Astrocyte (in vitro differentiated cells and primary cell): ENCODE data around the gene CD300LD. TPM values are rescaled to one million over a fixed set of nuclear protein-coding genes. Genes with fewer than 3 reads are reported as not detected.

Experiments
- DNase-seq: peaks from one replicate; pipeline ENCODE4 v3.0.0-alpha.2; 2010; ENCODE audit warnings: low read depth
- FAIRE-seq: peaks from 2 replicates; lab custom pipeline; 2011; peaks lifted over from hg19 to GRCh38; lab: Jason Lieb, UNC
- H2AFZ ChIP-seq: 2 replicates; pipeline ENCODE4 v1.6.0; 2012; ENCODE audit warnings: low read depth, low read length, inconsistent platforms
- H3K27ac ChIP-seq: 2 replicates; pipeline ENCODE4 v1.5.1; 2011; ENCODE audit warnings: low read depth, low read length, inconsistent platforms
- H3K27me3 ChIP-seq: 2 replicates; pipeline ENCODE4 v1.6.0; 2011; ENCODE audit warnings: low read length, inconsistent platforms; ENCODE audit not compliant: insufficient read depth
- H3K36me3 ChIP-seq: 2 replicates; pipeline ENCODE4 v1.5.1; 2011; ENCODE audit warnings: low read length, inconsistent platforms; ENCODE audit not compliant: insufficient read depth
- H3K4me1 ChIP-seq: 2 replicates; pipeline ENCODE4 v1.5.1; 2011; ENCODE audit warnings: low read length, inconsistent platforms; ENCODE audit not compliant: insufficient read depth
- H3K4me2 ChIP-seq: 2 replicates; pipeline ENCODE4 v1.6.0; 2012; ENCODE audit warnings: low read length, inconsistent platforms
- H3K4me3 ChIP-seq: 2 replicates; pipeline ENCODE4 v1.5.1; 2011; ENCODE audit warnings: low read depth, mild to moderate bottlenecking, low read length, inconsistent platforms; ENCODE audit not compliant: insufficient read depth
- H3K79me2 ChIP-seq: 2 replicates; pipeline ENCODE4 v1.6.0; 2012; ENCODE audit warnings: mild to moderate bottlenecking, low read length, inconsistent platforms; ENCODE audit not compliant: insufficient read depth
- H3K9ac ChIP-seq: 2 replicates; pipeline ENCODE4 v1.6.0; 2012; ENCODE audit warnings: mild to moderate bottlenecking, low read length, inconsistent platforms
- H3K9me3 ChIP-seq: 2 replicates; pipeline ENCODE4 v1.5.1; 2012; ENCODE audit warnings: low read depth, mild to moderate bottlenecking, low read length, inconsistent platforms; ENCODE audit not compliant: insufficient read depth
- H4K20me1 ChIP-seq: 2 replicates; pipeline ENCODE4 v1.6.0; 2012; ENCODE audit warnings: low read length, inconsistent platforms; ENCODE audit not compliant: insufficient read depth
- H3K27ac Mint-ChIP-seq: one replicate; pipeline ENCODE4 v1.8.0; 2021; ENCODE audit warnings: mild to moderate bottlenecking, mixed read lengths; ENCODE audit not compliant: unreplicated experiment
- H3K27me3 Mint-ChIP-seq: one replicate; pipeline ENCODE4 v1.8.0; 2021; ENCODE audit warnings: low read depth, mixed read lengths; ENCODE audit not compliant: unreplicated experiment
- H3K36me3 Mint-ChIP-seq: one replicate; pipeline ENCODE4 v1.8.0; 2021; ENCODE audit warnings: low read depth, mixed read lengths; ENCODE audit not compliant: unreplicated experiment
- H3K4me1 Mint-ChIP-seq: one replicate; pipeline ENCODE4 v1.8.0; 2021; ENCODE audit warnings: low read depth, mixed read lengths; ENCODE audit not compliant: unreplicated experiment
- H3K4me3 Mint-ChIP-seq: one replicate; pipeline ENCODE4 v1.8.0; 2021; ENCODE audit warnings: mild to moderate bottlenecking, moderate library complexity, mixed read lengths; ENCODE audit not compliant: unreplicated experiment
- H3K9me3 Mint-ChIP-seq: one replicate; pipeline ENCODE4 v1.8.0; 2021; ENCODE audit warnings: mild to moderate bottlenecking, mixed read lengths; ENCODE audit not compliant: unreplicated experiment
- EZH2 ChIP-seq: IDR thresholded peaks from 2 replicates; pipeline ENCODE4 v1.6.1; 2012; ENCODE audit warnings: mild to moderate bottlenecking, low read length, inconsistent platforms; ENCODE audit not compliant: insufficient read depth
- total RNA-seq: library from RNA; stranded (reverse); gene quantifications from 2 replicates; pipeline ENCODE4 v1.2.1, GENCODE V29; 2021
- TF ChIP-seq, protein P1 (sequence below): IDR thresholded peaks from 2 replicates; pipeline ENCODE4 v1.5.1; 2011; ENCODE audit warnings: low read depth, mild to moderate bottlenecking, inconsistent platforms, low read length, moderate library complexity; ENCODE audit not compliant: insufficient read depth

CD300LD gene
- total RNA-seq, 1 donor from 2014 or later = not detected

DNA sequence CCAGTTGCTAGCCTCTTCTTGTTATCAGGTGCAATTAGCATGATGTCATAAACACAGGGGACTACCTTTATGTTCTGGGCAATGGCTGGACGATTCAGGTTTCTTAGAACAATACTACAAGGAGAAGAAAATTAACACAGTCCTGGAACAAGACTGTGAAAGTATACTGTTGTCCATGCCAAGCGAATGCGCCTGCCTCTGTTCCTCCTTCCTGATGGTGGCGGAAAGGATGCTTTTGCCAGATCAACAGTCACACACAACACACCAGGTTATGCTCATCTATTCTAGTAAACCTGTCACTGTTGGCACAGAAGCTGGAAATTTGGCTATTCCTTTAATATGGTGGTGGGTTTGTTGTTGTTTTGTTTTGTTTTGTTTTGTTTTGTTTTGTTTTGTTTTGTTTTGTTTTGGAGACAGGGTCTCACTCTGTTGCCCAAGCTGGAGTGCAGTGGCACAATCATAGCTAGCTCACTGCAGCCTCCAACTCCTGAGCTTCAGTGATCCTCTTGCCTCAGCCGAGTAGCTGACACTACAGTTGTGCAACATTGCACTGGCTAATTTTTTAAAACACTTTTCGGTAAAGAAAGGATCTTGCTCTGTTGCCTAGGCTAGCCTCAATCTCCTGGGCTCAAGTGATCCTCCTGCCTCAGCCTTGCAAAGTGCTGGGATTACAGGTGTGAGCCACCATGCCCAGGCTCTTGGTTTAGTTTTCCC, 3.1 kb upstream of the CD300LD start:
- TF ChIP-seq, protein P1, sequence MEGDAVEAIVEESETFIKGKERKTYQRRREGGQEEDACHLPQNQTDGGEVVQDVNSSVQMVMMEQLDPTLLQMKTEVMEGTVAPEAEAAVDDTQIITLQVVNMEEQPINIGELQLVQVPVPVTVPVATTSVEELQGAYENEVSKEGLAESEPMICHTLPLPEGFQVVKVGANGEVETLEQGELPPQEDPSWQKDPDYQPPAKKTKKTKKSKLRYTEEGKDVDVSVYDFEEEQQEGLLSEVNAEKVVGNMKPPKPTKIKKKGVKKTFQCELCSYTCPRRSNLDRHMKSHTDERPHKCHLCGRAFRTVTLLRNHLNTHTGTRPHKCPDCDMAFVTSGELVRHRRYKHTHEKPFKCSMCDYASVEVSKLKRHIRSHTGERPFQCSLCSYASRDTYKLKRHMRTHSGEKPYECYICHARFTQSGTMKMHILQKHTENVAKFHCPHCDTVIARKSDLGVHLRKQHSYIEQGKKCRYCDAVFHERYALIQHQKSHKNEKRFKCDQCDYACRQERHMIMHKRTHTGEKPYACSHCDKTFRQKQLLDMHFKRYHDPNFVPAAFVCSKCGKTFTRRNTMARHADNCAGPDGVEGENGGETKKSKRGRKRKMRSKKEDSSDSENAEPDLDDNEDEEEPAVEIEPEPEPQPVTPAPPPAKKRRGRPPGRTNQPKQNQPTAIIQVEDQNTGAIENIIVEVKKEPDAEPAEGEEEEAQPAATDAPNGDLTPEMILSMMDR = no peak
- TF ChIP-seq EZH2 = no peak
- H2AFZ ChIP-seq = no peak overlapping the region
- H3K4me3 Mint-ChIP-seq = no peak overlapping the region
- no peak overlapping the region for H3K4me3 ChIP-seq
- peaks cover 4% of the 10 kb centered on the region for H3K9me3 Mint-ChIP-seq
- H3K27ac ChIP-seq = no peak overlapping the region
- no peaks in the 10 kb centered on the region for H3K4me1 ChIP-seq
- FAIRE-seq (no peak), DNase-seq (no peak)
- peaks cover 49% of the 10 kb centered on the region for H3K27me3 Mint-ChIP-seq
- peaks cover 3% of the 10 kb centered on the region for H3K27me3 ChIP-seq
- H3K9ac ChIP-seq = no peak overlapping the region
- no peaks in the 10 kb centered on the region for H3K9me3 ChIP-seq
- peaks cover 11% of the 10 kb centered on the region for H3K4me1 Mint-ChIP-seq
- no peaks in the 10 kb centered on the region for H4K20me1 ChIP-seq
- no peaks in the 10 kb centered on the region for H3K79me2 ChIP-seq
- no peak overlapping the region for H3K4me2 ChIP-seq
- H3K36me3 ChIP-seq = no peaks in the 10 kb centered on the region
- H3K36me3 Mint-ChIP-seq = no peaks in the 10 kb centered on the region
- no peak overlapping the region for H3K27ac Mint-ChIP-seq

DNA sequence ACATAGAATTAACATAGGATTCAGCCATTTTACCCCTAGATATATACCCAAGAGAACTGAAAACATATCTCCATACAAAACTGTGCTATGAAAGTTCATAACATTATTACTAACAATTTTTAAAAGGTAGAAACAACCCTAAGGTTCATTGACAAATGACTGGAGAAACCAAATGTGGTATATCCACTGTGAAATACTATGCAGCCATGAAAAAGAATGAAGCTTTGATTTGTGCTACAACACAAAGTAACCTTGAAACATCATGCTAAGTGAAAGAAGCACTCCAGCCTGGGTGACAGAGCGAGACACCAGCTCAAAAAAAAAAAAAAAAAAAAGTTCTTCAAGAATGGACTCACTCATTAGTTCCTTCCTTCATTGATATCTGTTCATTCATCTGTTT, 580 bp downstream of the CD300LD start:
- Mint-ChIP-seq H3K27ac (no peak overlapping the region), H3K4me1 (peaks cover 10% of the 10 kb centered on the region), H3K27me3 (peaks cover 33% of the 10 kb centered on the region), H3K4me3 (no peak overlapping the region), H3K9me3 (peaks cover 12% of the 10 kb centered on the region), H3K36me3 (no peaks in the 10 kb centered on the region)
- FAIRE-seq (no peak), DNase-seq (no peak)
- H3K27ac ChIP-seq = no peak overlapping the region
- no peak overlapping the region for H3K4me2 ChIP-seq
- no peaks in the 10 kb centered on the region for H3K4me1 ChIP-seq
- no peaks in the 10 kb centered on the region for H3K9me3 ChIP-seq
- H3K9ac ChIP-seq = no peak overlapping the region
- H3K79me2 ChIP-seq = no peaks in the 10 kb centered on the region
- TF ChIP-seq EZH2 = no peak
- TF ChIP-seq, protein P1 = no peak
- no peak overlapping the region for H2AFZ ChIP-seq
- H3K4me3 ChIP-seq = no peak overlapping the region
- H4K20me1 ChIP-seq = no peaks in the 10 kb centered on the region
- H3K36me3 ChIP-seq = no peaks in the 10 kb centered on the region
- no peaks in the 10 kb centered on the region for H3K27me3 ChIP-seq

DNA sequence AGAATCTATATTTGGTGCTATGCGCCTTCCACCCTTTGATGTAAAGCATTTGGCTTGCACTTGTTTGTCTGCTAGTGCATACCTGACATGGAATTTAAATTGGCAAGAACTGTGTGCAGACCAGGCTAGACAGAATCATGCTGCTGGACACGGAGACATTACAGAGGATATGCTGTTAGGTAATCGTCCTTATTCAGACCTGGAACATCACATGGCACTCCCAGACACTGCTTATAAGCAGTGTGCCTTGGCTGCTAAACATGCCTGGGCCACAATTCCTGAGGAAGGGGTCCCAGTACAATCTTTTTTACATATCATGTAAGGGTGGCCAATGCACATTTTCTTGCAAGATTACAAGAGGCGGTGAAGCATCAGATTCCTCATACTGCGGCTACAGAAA, 6.4 kb downstream of the CD300LD start:
- FAIRE-seq = no peak

More for the DNA sequence above, 6.4 kb downstream of the CD300LD start:
- Histone ChIP-seq H3K27me3 (no peaks in the 10 kb centered on the region), H3K4me3 (no peak overlapping the region), H3K36me3 (no peaks in the 10 kb centered on the region), H3K9me3 (peaks cover 2% of the 10 kb centered on the region), H3K4me1 (no peaks in the 10 kb centered on the region), H3K9ac (no peak overlapping the region), H4K20me1 (no peaks in the 10 kb centered on the region), H3K4me2 (no peak overlapping the region), H3K79me2 (no peaks in the 10 kb centered on the region), H3K27ac (no peak overlapping the region), H2AFZ (no peak overlapping the region)
- no peak for TF ChIP-seq EZH2
- TF ChIP-seq, protein P1 = no peak
- Mint-ChIP-seq H3K4me1 (no peaks in the 10 kb centered on the region), H3K27me3 (peaks cover 22% of the 10 kb centered on the region), H3K36me3 (no peaks in the 10 kb centered on the region), H3K4me3 (no peak overlapping the region), H3K9me3 (peaks cover 16% of the 10 kb centered on the region), H3K27ac (no peak overlapping the region)
- DNase-seq = no peak
